ENCODE measurements around the gene DENND2C.
A peak's percentile ranks its signal among the peaks of the same experiment; 100 is the strongest.

DENND2C gene

DNA sequence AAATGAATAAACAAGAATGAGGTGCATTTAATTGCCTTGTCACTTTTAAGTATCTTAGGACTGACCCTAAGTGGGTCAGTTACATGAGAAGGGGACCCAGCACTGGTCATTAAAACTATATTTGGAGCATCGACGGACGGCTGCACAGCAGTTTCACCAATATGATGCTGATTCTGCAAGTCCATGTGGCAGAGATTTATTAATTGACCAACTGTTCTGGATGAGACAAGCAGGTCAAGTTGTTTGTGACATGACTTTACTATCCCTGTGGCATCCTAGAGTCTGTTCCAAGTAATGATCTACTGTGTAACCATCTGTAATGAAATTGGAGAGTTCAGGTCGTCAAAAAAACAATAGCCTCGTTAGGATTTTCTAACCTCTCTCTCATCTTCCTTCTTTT is 16.0 kb upstream of the DENND2C start:
- no peak overlapping the region for H3K27ac ChIP-seq (ENCODE audit: low read length)
- no peaks in the 10 kb centered on the region for H3K36me3 ChIP-seq (ENCODE audit: control insufficient read depth in 2 of 2, insufficient read depth in 2 of 2, low read length in 2 of 2)
- H3K9ac ChIP-seq (ENCODE audit: low read length in 2 of 2): no peak overlapping the region
- H3K9me3 ChIP-seq (ENCODE audit: control insufficient read depth in 2 of 2, low read length in 2 of 2): no peaks in the 10 kb centered on the region
- no peaks in the 10 kb centered on the region for H3K4me1 ChIP-seq (ENCODE audit: control insufficient read depth, insufficient read depth, low read length)
- H3K27me3 ChIP-seq (ENCODE audit: control insufficient read depth in 1 of 2, insufficient read depth in 2 of 2, low read length in 2 of 2): peaks cover 0 to 3% of the 10 kb centered on the region in 2 donors
- H3K4me3 ChIP-seq (ENCODE audit: low read length in 2 of 2): no peak overlapping the region

GRCh38 chr1:114677691-114678090 is 7.8 kb upstream of the DENND2C start:
- no peaks in the 10 kb centered on the region for H3K4me1 ChIP-seq (ENCODE audit: control insufficient read depth, insufficient read depth, low read length)
- H3K27ac ChIP-seq (ENCODE audit: low read length): no peak overlapping the region
- no peak overlapping the region for H3K9ac ChIP-seq (ENCODE audit: low read length in 2 of 2)
- peaks cover 3 to 4% of the 10 kb centered on the region in 2 donors for H3K27me3 ChIP-seq (ENCODE audit: control insufficient read depth in 1 of 2, insufficient read depth in 2 of 2, low read length in 2 of 2)
- H3K36me3 ChIP-seq (ENCODE audit: control insufficient read depth in 2 of 2, insufficient read depth in 2 of 2, low read length in 2 of 2): no peaks in the 10 kb centered on the region
- no peak overlapping the region for H3K4me3 ChIP-seq (ENCODE audit: low read length in 2 of 2)
- H3K9me3 ChIP-seq (ENCODE audit: control insufficient read depth in 2 of 2, low read length in 2 of 2): no peaks in the 10 kb centered on the region

DNA sequence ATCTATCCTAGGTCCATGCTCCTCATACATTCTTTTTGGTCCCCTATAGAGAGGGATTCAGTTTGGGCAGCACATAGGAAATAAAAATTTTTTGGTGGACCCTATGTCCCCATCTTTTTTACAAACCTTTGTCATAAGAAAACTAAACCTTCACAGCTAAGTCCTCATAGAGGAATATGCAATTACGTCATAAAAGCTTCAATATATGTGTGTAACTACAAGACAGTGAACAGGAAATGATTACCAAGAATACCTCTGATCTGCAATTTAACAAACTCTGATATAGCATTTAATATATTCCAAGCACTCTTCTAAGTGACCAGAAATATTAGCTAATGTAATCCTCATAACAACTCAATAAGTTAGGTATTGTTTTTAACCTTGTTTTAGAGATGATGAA is 6.3 kb upstream of the DENND2C start:
- H3K27me3 ChIP-seq (ENCODE audit: control insufficient read depth in 1 of 2, insufficient read depth in 2 of 2, low read length in 2 of 2): peaks cover 3 to 4% of the 10 kb centered on the region in 2 donors
- H3K27ac ChIP-seq (ENCODE audit: low read length): no peak overlapping the region
- no peaks in the 10 kb centered on the region for H3K4me1 ChIP-seq (ENCODE audit: control insufficient read depth, insufficient read depth, low read length)
- H3K4me3 ChIP-seq (ENCODE audit: low read length in 2 of 2): no peak overlapping the region
- H3K9ac ChIP-seq (ENCODE audit: low read length in 2 of 2): no peak overlapping the region
- no peaks in the 10 kb centered on the region for H3K9me3 ChIP-seq (ENCODE audit: control insufficient read depth in 2 of 2, low read length in 2 of 2)
- no peaks in the 10 kb centered on the region for H3K36me3 ChIP-seq (ENCODE audit: control insufficient read depth in 2 of 2, insufficient read depth in 2 of 2, low read length in 2 of 2)

DNA sequence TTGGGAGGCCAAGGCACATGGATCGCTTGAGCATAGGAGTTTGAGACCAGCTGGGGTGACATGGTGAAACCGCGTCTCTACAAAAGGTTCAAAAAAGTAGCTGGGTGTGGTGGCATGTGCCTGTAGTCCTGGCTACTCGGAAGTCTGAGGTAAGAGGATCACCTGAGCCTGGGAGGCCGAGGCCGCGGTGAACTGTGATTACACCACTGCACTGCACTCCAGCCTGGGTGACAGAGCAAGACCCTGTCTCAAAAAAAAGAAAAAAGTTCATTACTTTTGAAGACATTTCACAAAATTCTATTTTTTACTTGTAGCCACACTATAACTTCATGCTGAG is 2.1 kb upstream of the DENND2C start:
- Histone ChIP-seq H3K27me3 (ENCODE audit: control insufficient read depth in 1 of 2, insufficient read depth in 2 of 2, low read length in 2 of 2) (no peaks in the 10 kb centered on the region), H3K9ac (ENCODE audit: low read length in 2 of 2) (no peak overlapping the region), H3K36me3 (ENCODE audit: control insufficient read depth in 2 of 2, insufficient read depth in 2 of 2, low read length in 2 of 2) (no peaks in the 10 kb centered on the region), H3K4me1 (ENCODE audit: control insufficient read depth, insufficient read depth, low read length) (peaks cover 6% of the 10 kb centered on the region), H3K27ac (ENCODE audit: low read length) (no peak overlapping the region), H3K9me3 (ENCODE audit: control insufficient read depth in 2 of 2, low read length in 2 of 2) (no peaks in the 10 kb centered on the region), H3K4me3 (ENCODE audit: low read length in 2 of 2) (no peak overlapping the region)

- Histone ChIP-seq H3K4me1 (ENCODE audit: control insufficient read depth, insufficient read depth, low read length) (peaks cover 6% of the 10 kb centered on the region), H3K9ac (ENCODE audit: low read length in 2 of 2) (no peak overlapping the region), H3K27ac (ENCODE audit: low read length) (no peak overlapping the region), H3K4me3 (ENCODE audit: low read length in 2 of 2) (no peak overlapping the region), H3K27me3 (ENCODE audit: control insufficient read depth in 1 of 2, insufficient read depth in 2 of 2, low read length in 2 of 2) (no peaks in the 10 kb centered on the region), H3K9me3 (ENCODE audit: control insufficient read depth in 2 of 2, low read length in 2 of 2) (no peaks in the 10 kb centered on the region), H3K36me3 (ENCODE audit: control insufficient read depth in 2 of 2, insufficient read depth in 2 of 2, low read length in 2 of 2) (no peaks in the 10 kb centered on the region)
Measured at GRCh38 chr1:114671011-114671938, 1.4 kb upstream of the DENND2C start.

DNA sequence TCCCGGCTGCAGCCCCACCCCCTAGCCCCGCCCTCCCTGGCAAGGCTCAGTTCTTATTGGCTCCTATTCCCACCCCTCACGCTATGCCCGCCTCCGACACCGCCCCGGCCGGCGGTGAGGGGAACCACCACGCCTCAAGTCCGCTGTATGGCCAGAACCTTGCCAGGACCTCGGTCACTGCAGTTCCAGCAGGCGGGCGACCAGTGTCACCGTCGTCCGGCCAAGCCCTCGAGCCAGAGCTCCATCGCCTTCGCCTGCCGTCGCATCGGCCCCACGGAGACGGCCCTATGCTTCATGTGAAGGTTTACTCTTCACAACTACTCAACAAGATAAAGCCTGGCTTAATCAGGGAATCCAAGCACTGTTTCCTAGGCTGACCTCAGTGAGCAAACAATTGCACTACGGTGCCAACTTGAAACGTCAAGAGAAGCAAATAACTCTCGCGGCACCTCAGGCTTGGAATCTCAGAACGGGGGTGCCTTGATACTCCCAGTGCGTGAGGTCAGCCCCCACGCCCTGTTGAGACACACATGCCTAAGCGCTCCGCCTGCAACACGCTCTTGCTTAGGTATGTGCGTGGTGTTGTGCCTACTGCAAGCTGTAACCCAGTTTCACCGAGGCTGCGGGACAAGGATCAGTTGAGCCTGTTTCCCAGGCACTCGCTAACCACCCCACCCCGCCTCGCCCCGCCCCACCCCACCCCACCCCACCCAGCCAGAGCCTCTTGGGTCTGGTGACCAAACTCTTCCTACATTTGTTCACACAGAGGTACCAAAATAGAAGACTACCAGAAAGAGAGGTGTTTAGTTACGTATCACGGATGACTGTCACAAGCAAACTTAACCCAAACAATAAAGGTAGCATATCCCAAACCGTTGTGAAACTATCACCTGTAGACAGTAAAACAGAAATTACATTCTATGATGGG is 498 bp upstream of the DENND2C start:
- H3K4me3 ChIP-seq (ENCODE audit: low read length in 2 of 2): peak overlapping the region; percentile 88 to 97
- H3K4me1 ChIP-seq (ENCODE audit: control insufficient read depth, insufficient read depth, low read length): peaks cover 6% of the 10 kb centered on the region
- H3K27me3 ChIP-seq (ENCODE audit: control insufficient read depth in 1 of 2, insufficient read depth in 2 of 2, low read length in 2 of 2): no peaks in the 10 kb centered on the region
- peak overlapping the region; percentile 66 to 81 for H3K9ac ChIP-seq (ENCODE audit: low read length in 2 of 2)
- H3K9me3 ChIP-seq (ENCODE audit: control insufficient read depth in 2 of 2, low read length in 2 of 2): no peaks in the 10 kb centered on the region
- no peak overlapping the region for H3K27ac ChIP-seq (ENCODE audit: low read length)
- H3K36me3 ChIP-seq (ENCODE audit: control insufficient read depth in 2 of 2, insufficient read depth in 2 of 2, low read length in 2 of 2): no peaks in the 10 kb centered on the region

DNA sequence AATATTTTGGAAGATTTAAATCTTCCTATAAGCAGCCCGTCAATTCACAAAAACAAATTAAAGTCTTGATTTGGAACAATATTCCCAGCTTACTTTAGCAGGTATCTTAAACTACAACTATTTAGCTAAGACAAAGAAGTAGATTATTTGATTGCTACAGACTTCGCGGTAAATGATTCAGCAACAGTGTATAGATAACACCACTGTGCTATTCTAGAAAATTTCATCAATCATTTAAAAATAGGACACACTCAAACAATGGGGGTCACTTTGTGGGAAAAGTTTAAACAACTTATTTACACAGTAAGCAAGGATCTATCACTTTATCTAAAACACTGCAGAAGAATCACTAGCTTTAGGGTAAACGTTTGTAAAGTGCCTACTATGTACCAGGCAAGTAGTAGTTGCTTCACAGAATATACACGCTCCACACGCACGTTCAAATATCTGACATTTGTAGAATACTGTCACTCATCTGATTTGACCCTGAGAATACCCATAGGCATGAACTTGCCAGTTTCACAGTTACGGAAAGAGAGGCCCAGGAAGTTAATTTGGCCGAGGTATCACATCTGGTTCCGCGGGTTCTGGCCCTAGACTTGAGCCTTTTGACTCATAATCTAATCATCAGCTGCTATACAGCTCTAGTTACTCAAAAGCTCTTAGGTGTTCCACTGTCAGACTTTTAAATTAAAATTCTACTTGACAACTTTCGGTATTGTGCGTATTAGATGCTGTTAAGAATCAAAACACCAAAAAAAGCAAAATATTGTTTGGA is 876 bp downstream of the DENND2C start:
- Histone ChIP-seq H3K9ac (ENCODE audit: low read length in 2 of 2) (peak overlapping the region; percentile 80 to 81), H3K36me3 (ENCODE audit: control insufficient read depth in 2 of 2, insufficient read depth in 2 of 2, low read length in 2 of 2) (no peaks in the 10 kb centered on the region), H3K27ac (ENCODE audit: low read length) (no peak overlapping the region), H3K9me3 (ENCODE audit: control insufficient read depth in 2 of 2, low read length in 2 of 2) (no peaks in the 10 kb centered on the region), H3K4me3 (ENCODE audit: low read length in 2 of 2) (peak overlapping the region; percentile 88 to 97), H3K4me1 (ENCODE audit: control insufficient read depth, insufficient read depth, low read length) (peaks cover 6% of the 10 kb centered on the region), H3K27me3 (ENCODE audit: control insufficient read depth in 1 of 2, insufficient read depth in 2 of 2, low read length in 2 of 2) (no peaks in the 10 kb centered on the region)

GRCh38 chr1:114668373-114668772 is 1.5 kb downstream of the DENND2C start:
- Histone ChIP-seq H3K9me3 (ENCODE audit: control insufficient read depth in 2 of 2, low read length in 2 of 2) (no peaks in the 10 kb centered on the region), H3K27ac (ENCODE audit: low read length) (no peak overlapping the region), H3K9ac (ENCODE audit: low read length in 2 of 2) (no peak overlapping the region), H3K4me1 (ENCODE audit: control insufficient read depth, insufficient read depth, low read length) (peaks cover 6% of the 10 kb centered on the region), H3K27me3 (ENCODE audit: control insufficient read depth in 1 of 2, insufficient read depth in 2 of 2, low read length in 2 of 2) (no peaks in the 10 kb centered on the region), H3K4me3 (ENCODE audit: low read length in 2 of 2) (no peak overlapping the region), H3K36me3 (ENCODE audit: control insufficient read depth in 2 of 2, insufficient read depth in 2 of 2, low read length in 2 of 2) (no peaks in the 10 kb centered on the region)

DNA sequence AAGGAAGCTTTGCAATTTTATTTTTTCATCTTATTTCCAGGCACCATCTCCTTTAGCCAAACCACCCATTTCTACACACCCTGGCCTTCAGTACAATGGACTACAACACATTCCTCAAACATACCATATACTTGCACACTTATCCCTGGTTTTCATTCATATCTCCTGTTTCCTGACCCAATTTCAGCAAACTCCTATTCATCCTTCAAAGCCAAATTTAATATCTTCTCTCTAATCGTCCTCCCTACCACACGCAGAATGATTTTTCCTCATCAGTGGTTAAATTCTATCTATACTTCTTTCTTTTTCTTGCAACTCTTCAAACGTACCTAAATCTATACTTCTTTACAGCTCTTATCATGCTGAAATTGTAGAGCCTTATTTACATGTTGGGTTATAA is 2.9 kb downstream of the DENND2C start:
- no peaks in the 10 kb centered on the region for H3K36me3 ChIP-seq (ENCODE audit: control insufficient read depth in 2 of 2, insufficient read depth in 2 of 2, low read length in 2 of 2)
- H3K4me1 ChIP-seq (ENCODE audit: control insufficient read depth, insufficient read depth, low read length): peaks cover 6% of the 10 kb centered on the region
- no peak overlapping the region for H3K9ac ChIP-seq (ENCODE audit: low read length in 2 of 2)
- H3K27me3 ChIP-seq (ENCODE audit: control insufficient read depth in 1 of 2, insufficient read depth in 2 of 2, low read length in 2 of 2): no peaks in the 10 kb centered on the region
- no peak overlapping the region for H3K4me3 ChIP-seq (ENCODE audit: low read length in 2 of 2)
- no peak overlapping the region for H3K27ac ChIP-seq (ENCODE audit: low read length)
- no peaks in the 10 kb centered on the region for H3K9me3 ChIP-seq (ENCODE audit: control insufficient read depth in 2 of 2, low read length in 2 of 2)

DNA sequence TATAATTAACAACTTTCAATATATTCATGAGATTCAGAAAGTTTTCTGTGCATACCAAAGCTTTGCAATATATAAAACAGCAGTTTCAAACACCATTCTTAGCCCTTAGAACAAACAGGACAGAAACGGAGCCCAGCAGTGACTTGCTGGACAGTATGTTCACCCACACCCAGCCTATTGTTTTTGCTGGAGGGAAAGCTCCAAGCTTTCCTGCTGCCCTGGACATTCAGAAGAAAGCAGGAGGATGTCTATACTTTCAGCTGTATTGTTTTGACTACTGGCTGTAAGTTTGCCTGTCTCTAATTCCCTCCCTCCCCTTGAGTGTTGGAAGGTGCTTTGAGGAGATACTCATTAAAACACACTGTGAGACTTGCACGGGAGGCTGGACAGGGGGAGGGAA is 9.6 kb downstream of the DENND2C start:
- no peaks in the 10 kb centered on the region for H3K4me1 ChIP-seq (ENCODE audit: control insufficient read depth, insufficient read depth, low read length)
- H3K9ac ChIP-seq (ENCODE audit: low read length in 2 of 2): no peak overlapping the region
- H3K27me3 ChIP-seq (ENCODE audit: control insufficient read depth in 1 of 2, insufficient read depth in 2 of 2, low read length in 2 of 2): no peaks in the 10 kb centered on the region
- H3K9me3 ChIP-seq (ENCODE audit: control insufficient read depth in 2 of 2, low read length in 2 of 2): no peaks in the 10 kb centered on the region
- no peak overlapping the region for H3K4me3 ChIP-seq (ENCODE audit: low read length in 2 of 2)
- no peaks in the 10 kb centered on the region for H3K36me3 ChIP-seq (ENCODE audit: control insufficient read depth in 2 of 2, insufficient read depth in 2 of 2, low read length in 2 of 2)
- no peak overlapping the region for H3K27ac ChIP-seq (ENCODE audit: low read length)

Data from stomach smooth muscle (tissue), 2 donors.